Measurements from ENCODE around the gene CEP63. TPM values are rescaled to one million over a fixed set of nuclear protein-coding genes. Genes with fewer than 3 reads are reported as not detected.

CEP63 gene
- total and polyA plus RNA-seq, 2 of the 8 experiments (the other 6 are each of a cell fraction or from before 2014, with no cell fraction given), result 5.3 to 18.2 TPM

DNA sequence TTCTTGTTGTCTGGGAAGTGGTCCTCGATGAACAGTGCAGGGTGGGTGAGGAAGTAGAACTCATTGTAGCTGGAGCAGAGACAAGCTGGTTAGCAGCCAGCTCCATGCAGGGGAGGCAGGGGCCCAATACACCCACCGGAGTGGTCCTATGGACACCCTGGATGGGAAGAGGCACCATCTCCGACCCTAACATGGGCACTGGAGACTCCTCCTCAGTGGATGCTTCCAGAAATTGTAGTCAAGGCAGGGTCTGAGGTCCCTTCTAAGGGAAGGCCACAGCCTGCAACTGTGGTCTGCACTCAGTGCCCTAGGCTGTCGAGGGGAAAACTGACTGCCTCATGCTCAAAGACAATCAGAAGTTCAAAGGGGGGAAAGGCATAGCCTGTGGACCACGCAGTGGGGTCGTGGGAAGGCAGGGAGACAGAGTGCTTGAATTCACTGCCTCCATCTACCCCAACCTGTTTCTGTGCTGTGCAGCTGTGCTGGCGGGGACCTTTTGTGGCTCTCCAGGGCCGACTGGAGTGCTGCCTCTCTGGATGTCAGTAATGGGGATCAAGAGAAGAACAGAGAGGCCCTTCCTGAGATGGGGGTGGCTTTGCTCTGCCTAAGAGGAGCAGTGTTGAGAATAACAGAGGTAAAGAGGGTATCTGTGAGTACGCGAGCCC lies 123.0 kb downstream of the CEP63 start (continued):
- TF ChIP-seq, protein P1, sequence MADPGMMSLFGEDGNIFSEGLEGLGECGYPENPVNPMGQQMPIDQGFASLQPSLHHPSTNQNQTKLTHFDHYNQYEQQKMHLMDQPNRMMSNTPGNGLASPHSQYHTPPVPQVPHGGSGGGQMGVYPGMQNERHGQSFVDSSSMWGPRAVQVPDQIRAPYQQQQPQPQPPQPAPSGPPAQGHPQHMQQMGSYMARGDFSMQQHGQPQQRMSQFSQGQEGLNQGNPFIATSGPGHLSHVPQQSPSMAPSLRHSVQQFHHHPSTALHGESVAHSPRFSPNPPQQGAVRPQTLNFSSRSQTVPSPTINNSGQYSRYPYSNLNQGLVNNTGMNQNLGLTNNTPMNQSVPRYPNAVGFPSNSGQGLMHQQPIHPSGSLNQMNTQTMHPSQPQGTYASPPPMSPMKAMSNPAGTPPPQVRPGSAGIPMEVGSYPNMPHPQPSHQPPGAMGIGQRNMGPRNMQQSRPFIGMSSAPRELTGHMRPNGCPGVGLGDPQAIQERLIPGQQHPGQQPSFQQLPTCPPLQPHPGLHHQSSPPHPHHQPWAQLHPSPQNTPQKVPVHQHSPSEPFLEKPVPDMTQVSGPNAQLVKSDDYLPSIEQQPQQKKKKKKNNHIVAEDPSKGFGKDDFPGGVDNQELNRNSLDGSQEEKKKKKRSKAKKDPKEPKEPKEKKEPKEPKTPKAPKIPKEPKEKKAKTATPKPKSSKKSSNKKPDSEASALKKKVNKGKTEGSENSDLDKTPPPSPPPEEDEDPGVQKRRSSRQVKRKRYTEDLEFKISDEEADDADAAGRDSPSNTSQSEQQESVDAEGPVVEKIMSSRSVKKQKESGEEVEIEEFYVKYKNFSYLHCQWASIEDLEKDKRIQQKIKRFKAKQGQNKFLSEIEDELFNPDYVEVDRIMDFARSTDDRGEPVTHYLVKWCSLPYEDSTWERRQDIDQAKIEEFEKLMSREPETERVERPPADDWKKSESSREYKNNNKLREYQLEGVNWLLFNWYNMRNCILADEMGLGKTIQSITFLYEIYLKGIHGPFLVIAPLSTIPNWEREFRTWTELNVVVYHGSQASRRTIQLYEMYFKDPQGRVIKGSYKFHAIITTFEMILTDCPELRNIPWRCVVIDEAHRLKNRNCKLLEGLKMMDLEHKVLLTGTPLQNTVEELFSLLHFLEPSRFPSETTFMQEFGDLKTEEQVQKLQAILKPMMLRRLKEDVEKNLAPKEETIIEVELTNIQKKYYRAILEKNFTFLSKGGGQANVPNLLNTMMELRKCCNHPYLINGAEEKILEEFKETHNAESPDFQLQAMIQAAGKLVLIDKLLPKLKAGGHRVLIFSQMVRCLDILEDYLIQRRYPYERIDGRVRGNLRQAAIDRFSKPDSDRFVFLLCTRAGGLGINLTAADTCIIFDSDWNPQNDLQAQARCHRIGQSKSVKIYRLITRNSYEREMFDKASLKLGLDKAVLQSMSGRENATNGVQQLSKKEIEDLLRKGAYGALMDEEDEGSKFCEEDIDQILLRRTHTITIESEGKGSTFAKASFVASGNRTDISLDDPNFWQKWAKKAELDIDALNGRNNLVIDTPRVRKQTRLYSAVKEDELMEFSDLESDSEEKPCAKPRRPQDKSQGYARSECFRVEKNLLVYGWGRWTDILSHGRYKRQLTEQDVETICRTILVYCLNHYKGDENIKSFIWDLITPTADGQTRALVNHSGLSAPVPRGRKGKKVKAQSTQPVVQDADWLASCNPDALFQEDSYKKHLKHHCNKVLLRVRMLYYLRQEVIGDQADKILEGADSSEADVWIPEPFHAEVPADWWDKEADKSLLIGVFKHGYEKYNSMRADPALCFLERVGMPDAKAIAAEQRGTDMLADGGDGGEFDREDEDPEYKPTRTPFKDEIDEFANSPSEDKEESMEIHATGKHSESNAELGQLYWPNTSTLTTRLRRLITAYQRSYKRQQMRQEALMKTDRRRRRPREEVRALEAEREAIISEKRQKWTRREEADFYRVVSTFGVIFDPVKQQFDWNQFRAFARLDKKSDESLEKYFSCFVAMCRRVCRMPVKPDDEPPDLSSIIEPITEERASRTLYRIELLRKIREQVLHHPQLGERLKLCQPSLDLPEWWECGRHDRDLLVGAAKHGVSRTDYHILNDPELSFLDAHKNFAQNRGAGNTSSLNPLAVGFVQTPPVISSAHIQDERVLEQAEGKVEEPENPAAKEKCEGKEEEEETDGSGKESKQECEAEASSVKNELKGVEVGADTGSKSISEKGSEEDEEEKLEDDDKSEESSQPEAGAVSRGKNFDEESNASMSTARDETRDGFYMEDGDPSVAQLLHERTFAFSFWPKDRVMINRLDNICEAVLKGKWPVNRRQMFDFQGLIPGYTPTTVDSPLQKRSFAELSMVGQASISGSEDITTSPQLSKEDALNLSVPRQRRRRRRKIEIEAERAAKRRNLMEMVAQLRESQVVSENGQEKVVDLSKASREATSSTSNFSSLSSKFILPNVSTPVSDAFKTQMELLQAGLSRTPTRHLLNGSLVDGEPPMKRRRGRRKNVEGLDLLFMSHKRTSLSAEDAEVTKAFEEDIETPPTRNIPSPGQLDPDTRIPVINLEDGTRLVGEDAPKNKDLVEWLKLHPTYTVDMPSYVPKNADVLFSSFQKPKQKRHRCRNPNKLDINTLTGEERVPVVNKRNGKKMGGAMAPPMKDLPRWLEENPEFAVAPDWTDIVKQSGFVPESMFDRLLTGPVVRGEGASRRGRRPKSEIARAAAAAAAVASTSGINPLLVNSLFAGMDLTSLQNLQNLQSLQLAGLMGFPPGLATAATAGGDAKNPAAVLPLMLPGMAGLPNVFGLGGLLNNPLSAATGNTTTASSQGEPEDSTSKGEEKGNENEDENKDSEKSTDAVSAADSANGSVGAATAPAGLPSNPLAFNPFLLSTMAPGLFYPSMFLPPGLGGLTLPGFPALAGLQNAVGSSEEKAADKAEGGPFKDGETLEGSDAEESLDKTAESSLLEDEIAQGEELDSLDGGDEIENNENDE (IDR thresholded peaks at IDR 0.05; ENCODE audit: insufficient replicate concordance, low read length), result no peak
- TF ChIP-seq POLR2A (IDR thresholded peaks at IDR 0.05; ENCODE audit: control extremely low read depth in 1 of 2, low read depth in 2 of 2, low read length in 2 of 2) (no peak), SIN3A (conservative IDR thresholded peaks at IDR 0.05 in 1 of 2, IDR thresholded peaks at IDR 0.05 in 1 of 2; ENCODE audit: low read depth in 1 of 2, low read length in 2 of 2) (no peak), PHF8 (conservative IDR thresholded peaks at IDR 0.05; ENCODE audit: low read depth, low read length) (no peak), CHD1 (IDR thresholded peaks at IDR 0.05; ENCODE audit: low read depth, low read length) (no peak), BACH1 (IDR thresholded peaks at IDR 0.05; ENCODE audit: low read length) (no peak), KDM5A (IDR thresholded peaks at IDR 0.05; ENCODE audit: low read length) (no peak), SP4 (IDR thresholded peaks at IDR 0.05; ENCODE audit: low read length) (no peak), JUND (IDR thresholded peaks at IDR 0.05; ENCODE audit: low read length) (no peak)

All from H1 (cell line).